Activated CD4-positive, alpha-beta T cell treated with anti-CD3 and anti-CD28 coated beads, Interleukin-2, amount 10 ng/mL, durations not matched to agents 7 days and 5 days (primary cell): ENCODE measurements around the gene CDH4. TPM values are rescaled to one million over a fixed set of nuclear protein-coding genes. Genes with fewer than 3 reads are reported as not detected.
"Not testable (repeated sequence)": the region's sequence is repeated elsewhere in the genome, so short reads cannot be mapped to it uniquely, and the experiment has no call there.

Source experiments
- CTCF ChIA-PET: fragments of 350-600 bp; sonication (Branson Sonifier 250); formaldehyde crosslinking; loops from one replicate; lab custom pipeline; 2021; ENCODE audit warnings: antibody characterized with exemption; lab: Charles Lee
- POLR2A ChIA-PET: fragments of 350-600 bp; sonication (Branson Sonifier 250); formaldehyde crosslinking; loops from one replicate; lab custom pipeline; 2021; ENCODE audit warnings: antibody characterized with exemption; lab: Charles Lee
- DNase-seq: peaks from one replicate; pipeline ENCODE4 v3.0.0-alpha.2; 2020
- H3K27ac Mint-ChIP-seq: one replicate; pipeline ENCODE4 v1.8.0; 2021; ENCODE audit warnings: mild to moderate bottlenecking, moderate library complexity, mixed read lengths
- H3K27me3 Mint-ChIP-seq: one replicate; pipeline ENCODE4 v1.8.0; 2021; ENCODE audit warnings: mixed read lengths
- H3K36me3 Mint-ChIP-seq: one replicate; pipeline ENCODE4 v1.8.0; 2021; ENCODE audit warnings: low read depth, mixed read lengths
- H3K4me1 Mint-ChIP-seq: one replicate; pipeline ENCODE4 v1.8.0; 2021; ENCODE audit warnings: mixed read lengths
- H3K4me3 Mint-ChIP-seq: one replicate; pipeline ENCODE4 v1.8.0; 2021; ENCODE audit warnings: mild to moderate bottlenecking, moderate library complexity, mixed read lengths
- H3K9me3 Mint-ChIP-seq: one replicate; pipeline ENCODE4 v1.8.0; 2021; ENCODE audit warnings: mixed read lengths
- total RNA-seq, 2 experiments: library from RNA; stranded (reverse); gene quantifications; one replicate each; pipeline ENCODE4 v1.2.3, GENCODE V29; 2021

The CDH4 gene
- total RNA-seq, 2 experiments from 2014 or later: not detected

- peaks cover 13% of the 10 kb centered on the region for H3K36me3 Mint-ChIP-seq
- H3K9me3 Mint-ChIP-seq: no peaks in the 10 kb centered on the region
- no peak overlapping the region for H3K4me3 Mint-ChIP-seq
- H3K4me1 Mint-ChIP-seq: no peaks in the 10 kb centered on the region
- no peak for DNase-seq
- CTCF ChIA-PET: no interaction called here
- H3K27me3 Mint-ChIP-seq: peaks cover 2% of the 10 kb centered on the region
- POLR2A ChIA-PET: no interaction called here
- no peak overlapping the region for H3K27ac Mint-ChIP-seq
These were observed 718.3 kb downstream of the CDH4 start for GRCh38 chr20:61970357-61970756.

- POLR2A ChIA-PET, H3K4me1 Mint-ChIP-seq, H3K9me3 Mint-ChIP-seq, H3K4me3 Mint-ChIP-seq, H3K27ac Mint-ChIP-seq, H3K27me3 Mint-ChIP-seq, DNase-seq, CTCF ChIA-PET: not testable (repeated sequence)
- H3K36me3 Mint-ChIP-seq: peaks cover 15% of the 10 kb centered on the region
These were observed 719.5 kb downstream of the CDH4 start for GRCh38 chr20:61971595-61971994.

- H3K4me3 Mint-ChIP-seq: no peak overlapping the region
- POLR2A ChIA-PET: no interaction called here
- peaks cover 19% of the 10 kb centered on the region for H3K36me3 Mint-ChIP-seq
- H3K27me3 Mint-ChIP-seq: no peaks in the 10 kb centered on the region
- no peaks in the 10 kb centered on the region for H3K9me3 Mint-ChIP-seq
- H3K4me1 Mint-ChIP-seq: no peaks in the 10 kb centered on the region
- CTCF ChIA-PET: no interaction called here
- DNase-seq: no peak
- no peak overlapping the region for H3K27ac Mint-ChIP-seq
These were observed 720.8 kb downstream of the CDH4 start for GRCh38 chr20:61972636-61973508.

GRCh38 chr20:61973515-61974356 is 721.7 kb downstream of the CDH4 start:
- Mint-ChIP-seq H3K27ac (no peak overlapping the region), H3K4me3 (no peak overlapping the region), H3K36me3 (peaks cover 19% of the 10 kb centered on the region), H3K27me3 (no peaks in the 10 kb centered on the region), H3K4me1 (no peaks in the 10 kb centered on the region), H3K9me3 (no peaks in the 10 kb centered on the region)
- DNase-seq: no peak
- CTCF ChIA-PET: interaction anchor here (1.1 kb wide), 1 partner anchor 616 kb away, joined by 3 read pairs; no protein-coding TSS in a partner anchor
- POLR2A ChIA-PET: no interaction called here

GRCh38 chr20:61974357-61974665 is 722.2 kb downstream of the CDH4 start:
- Mint-ChIP-seq H3K27ac (no peak overlapping the region), H3K4me1 (no peaks in the 10 kb centered on the region), H3K9me3 (no peaks in the 10 kb centered on the region), H3K36me3 (peaks cover 21% of the 10 kb centered on the region), H3K27me3 (no peaks in the 10 kb centered on the region), H3K4me3 (no peak overlapping the region)
- ChIA-PET POLR2A (no interaction called here), CTCF (interaction anchor here (1.1 kb wide), 1 partner anchor 615 kb away, joined by 3 read pairs; no protein-coding TSS in a partner anchor)
- DNase-seq: no peak

- Mint-ChIP-seq H3K27me3 (no peaks in the 10 kb centered on the region), H3K27ac (no peak overlapping the region), H3K9me3 (no peaks in the 10 kb centered on the region), H3K4me1 (no peaks in the 10 kb centered on the region), H3K4me3 (no peak overlapping the region), H3K36me3 (peaks cover 25% of the 10 kb centered on the region)
- ChIA-PET POLR2A (no interaction called here), CTCF (no interaction called here)
- no peak for DNase-seq
These were observed 723.5 kb downstream of the CDH4 start for GRCh38 chr20:61975407-61976129.

GRCh38 chr20:61976263-61976643 is 724.2 kb downstream of the CDH4 start:
- ChIA-PET POLR2A (no interaction called here), CTCF (no interaction called here)
- H3K4me3 Mint-ChIP-seq: no peak overlapping the region
- no peaks in the 10 kb centered on the region for H3K27me3 Mint-ChIP-seq
- peaks cover 29% of the 10 kb centered on the region for H3K36me3 Mint-ChIP-seq
- H3K27ac Mint-ChIP-seq: no peak overlapping the region
- peaks cover 2% of the 10 kb centered on the region for H3K9me3 Mint-ChIP-seq
- no peak for DNase-seq
- peaks cover 3% of the 10 kb centered on the region for H3K4me1 Mint-ChIP-seq

GRCh38 chr20:61976644-61977418 is 724.8 kb downstream of the CDH4 start:
- Mint-ChIP-seq H3K9me3 (peaks cover 5% of the 10 kb centered on the region), H3K27ac (no peak overlapping the region), H3K36me3 (peaks cover 32% of the 10 kb centered on the region), H3K4me3 (no peak overlapping the region), H3K27me3 (no peaks in the 10 kb centered on the region), H3K4me1 (peaks cover 7% of the 10 kb centered on the region)
- ChIA-PET CTCF (no interaction called here), POLR2A (no interaction called here)
- no peak for DNase-seq

- peaks cover 37% of the 10 kb centered on the region for H3K36me3 Mint-ChIP-seq
- POLR2A ChIA-PET: no interaction called here
- H3K4me3 Mint-ChIP-seq: no peak overlapping the region
- H3K4me1 Mint-ChIP-seq: peaks cover 10% of the 10 kb centered on the region
- DNase-seq: no peak
- no peaks in the 10 kb centered on the region for H3K27me3 Mint-ChIP-seq
- peaks cover 9% of the 10 kb centered on the region for H3K9me3 Mint-ChIP-seq
- CTCF ChIA-PET: no interaction called here
- no peak overlapping the region for H3K27ac Mint-ChIP-seq
These were observed 725.3 kb downstream of the CDH4 start for GRCh38 chr20:61977419-61977786.

GRCh38 chr20:61978491-61978890 is 726.4 kb downstream of the CDH4 start:
- ChIA-PET CTCF (no interaction called here), POLR2A (no interaction called here)
- Mint-ChIP-seq H3K27ac (no peak overlapping the region), H3K36me3 (peaks cover 35% of the 10 kb centered on the region), H3K4me3 (no peak overlapping the region), H3K27me3 (no peaks in the 10 kb centered on the region), H3K9me3 (peaks cover 9% of the 10 kb centered on the region), H3K4me1 (peaks cover 10% of the 10 kb centered on the region)
- DNase-seq: no peak

GRCh38 chr20:61979090-61979489 is 727.0 kb downstream of the CDH4 start:
- Mint-ChIP-seq H3K27ac (no peak overlapping the region), H3K27me3 (no peaks in the 10 kb centered on the region), H3K4me1 (peaks cover 14% of the 10 kb centered on the region), H3K9me3 (peaks cover 15% of the 10 kb centered on the region), H3K4me3 (no peak overlapping the region), H3K36me3 (peaks cover 38% of the 10 kb centered on the region)
- CTCF ChIA-PET: no interaction called here
- POLR2A ChIA-PET: no interaction called here
- no peak for DNase-seq
